ENCODE data around the gene VLDLR.

Gene VLDLR

GRCh38 chr9:2638871-2639673 lies 17.5 kb downstream of the VLDLR start:
- Histone ChIP-seq H3K9ac (ENCODE audit: low read length) (no peak overlapping the region), H3K4me1 (ENCODE audit: insufficient read depth, low read length) (no peaks in the 10 kb centered on the region), H3K27ac (ENCODE audit: low read depth, low read length) (no peak overlapping the region), H3K27me3 (ENCODE audit: control insufficient read depth in 1 of 2, insufficient read depth in 2 of 2, low read length in 2 of 2) (no peaks in the 10 kb centered on the region), H3K36me3 (ENCODE audit: insufficient read depth, low read length) (peaks cover 13% of the 10 kb centered on the region), H3K4me3 (ENCODE audit: low read depth in 1 of 2, low read length in 2 of 2) (no peak overlapping the region), H3K9me3 (ENCODE audit: low read length) (no peaks in the 10 kb centered on the region)

DNA sequence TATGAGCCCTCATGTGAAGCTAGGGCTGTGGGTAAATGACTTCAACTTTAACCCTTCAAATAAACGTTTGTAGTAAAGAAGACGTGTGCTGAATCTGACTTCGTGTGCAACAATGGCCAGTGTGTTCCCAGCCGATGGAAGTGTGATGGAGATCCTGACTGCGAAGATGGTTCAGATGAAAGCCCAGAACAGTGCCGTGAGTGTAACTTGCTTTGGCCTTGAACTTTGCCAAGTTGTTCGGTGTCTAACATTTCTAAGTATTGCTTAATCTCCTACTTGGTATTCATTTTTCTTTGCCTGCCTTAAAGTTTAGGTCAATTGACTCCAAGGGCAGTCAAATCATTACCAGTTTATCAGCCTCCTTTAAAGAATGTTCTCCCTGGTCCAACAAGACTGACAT lies 18.2 kb downstream of the VLDLR start:
- H3K4me3 ChIP-seq (ENCODE audit: low read depth in 1 of 2, low read length in 2 of 2): no peak overlapping the region
- no peak overlapping the region for H3K9ac ChIP-seq (ENCODE audit: low read length)
- no peaks in the 10 kb centered on the region for H3K9me3 ChIP-seq (ENCODE audit: low read length)
- no peaks in the 10 kb centered on the region for H3K4me1 ChIP-seq (ENCODE audit: insufficient read depth, low read length)
- H3K36me3 ChIP-seq (ENCODE audit: insufficient read depth, low read length): peaks cover 15% of the 10 kb centered on the region
- no peaks in the 10 kb centered on the region for H3K27me3 ChIP-seq (ENCODE audit: control insufficient read depth in 1 of 2, insufficient read depth in 2 of 2, low read length in 2 of 2)
- no peak overlapping the region for H3K27ac ChIP-seq (ENCODE audit: low read depth, low read length)

DNA sequence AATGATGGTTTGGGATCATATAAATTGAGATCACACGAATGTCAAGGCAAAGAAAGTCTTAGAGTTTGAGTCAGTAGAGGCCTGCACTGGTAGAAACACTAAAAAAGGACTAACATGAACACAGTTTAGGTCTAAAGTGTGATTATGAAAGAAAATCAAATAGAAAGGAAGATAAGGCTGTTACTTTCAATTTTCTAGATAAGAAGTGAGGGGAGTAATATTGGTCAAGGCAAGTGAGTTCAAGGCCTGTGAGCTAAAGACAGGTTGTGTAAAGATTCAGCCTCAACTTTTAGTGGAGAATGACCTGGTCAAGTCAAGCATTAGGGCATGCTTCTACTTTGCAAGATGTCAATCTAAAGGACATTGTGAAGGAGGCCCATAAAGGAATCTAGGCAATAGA lies 19.0 kb downstream of the VLDLR start:
- Histone ChIP-seq H3K9ac (ENCODE audit: low read length) (no peak overlapping the region), H3K36me3 (ENCODE audit: insufficient read depth, low read length) (peaks cover 23% of the 10 kb centered on the region), H3K27ac (ENCODE audit: low read depth, low read length) (no peak overlapping the region)

DNA sequence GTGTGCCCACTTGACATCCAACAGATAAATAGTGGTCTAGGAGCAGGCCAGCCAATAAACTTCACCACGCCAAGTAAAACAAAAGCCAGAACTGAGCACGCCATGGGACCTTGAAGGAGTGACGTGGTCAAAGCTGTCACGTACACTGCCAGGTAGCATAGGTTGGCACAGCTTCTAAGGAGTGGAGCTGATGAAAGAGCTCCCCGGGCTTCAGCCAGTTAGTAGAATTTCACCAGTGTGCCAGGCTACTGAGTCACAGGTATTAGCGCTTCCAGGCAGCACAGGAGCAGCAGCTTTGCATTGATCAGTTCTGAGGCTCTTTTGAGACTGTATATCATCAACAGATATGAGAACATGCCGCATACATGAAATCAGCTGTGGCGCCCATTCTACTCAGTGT lies 19.4 kb downstream of the VLDLR start:
- H3K36me3 ChIP-seq (ENCODE audit: insufficient read depth, low read length): peaks cover 23% of the 10 kb centered on the region
- H3K27ac ChIP-seq (ENCODE audit: low read depth, low read length): no peak overlapping the region
- H3K4me1 ChIP-seq (ENCODE audit: insufficient read depth, low read length): no peaks in the 10 kb centered on the region
- H3K9me3 ChIP-seq (ENCODE audit: low read length): no peaks in the 10 kb centered on the region
- H3K27me3 ChIP-seq (ENCODE audit: control insufficient read depth in 1 of 2, insufficient read depth in 2 of 2, low read length in 2 of 2): no peaks in the 10 kb centered on the region
- H3K4me3 ChIP-seq (ENCODE audit: low read depth in 1 of 2, low read length in 2 of 2): no peak overlapping the region
- H3K9ac ChIP-seq (ENCODE audit: low read length): no peak overlapping the region

More for the DNA sequence above, 19.0 kb downstream of the VLDLR start:
- Histone ChIP-seq H3K4me1 (ENCODE audit: insufficient read depth, low read length) (no peaks in the 10 kb centered on the region), H3K4me3 (ENCODE audit: low read depth in 1 of 2, low read length in 2 of 2) (no peak overlapping the region), H3K27me3 (ENCODE audit: control insufficient read depth in 1 of 2, insufficient read depth in 2 of 2, low read length in 2 of 2) (no peaks in the 10 kb centered on the region), H3K9me3 (ENCODE audit: low read length) (no peaks in the 10 kb centered on the region)

GRCh38 chr9:2642068-2642467 lies 20.5 kb downstream of the VLDLR start:
- Histone ChIP-seq H3K36me3 (ENCODE audit: insufficient read depth, low read length) (peaks cover 23% of the 10 kb centered on the region), H3K27ac (ENCODE audit: low read depth, low read length) (no peak overlapping the region), H3K9ac (ENCODE audit: low read length) (no peak overlapping the region), H3K27me3 (ENCODE audit: control insufficient read depth in 1 of 2, insufficient read depth in 2 of 2, low read length in 2 of 2) (no peaks in the 10 kb centered on the region), H3K4me1 (ENCODE audit: insufficient read depth, low read length) (no peaks in the 10 kb centered on the region), H3K4me3 (ENCODE audit: low read depth in 1 of 2, low read length in 2 of 2) (no peak overlapping the region), H3K9me3 (ENCODE audit: low read length) (no peaks in the 10 kb centered on the region)

DNA sequence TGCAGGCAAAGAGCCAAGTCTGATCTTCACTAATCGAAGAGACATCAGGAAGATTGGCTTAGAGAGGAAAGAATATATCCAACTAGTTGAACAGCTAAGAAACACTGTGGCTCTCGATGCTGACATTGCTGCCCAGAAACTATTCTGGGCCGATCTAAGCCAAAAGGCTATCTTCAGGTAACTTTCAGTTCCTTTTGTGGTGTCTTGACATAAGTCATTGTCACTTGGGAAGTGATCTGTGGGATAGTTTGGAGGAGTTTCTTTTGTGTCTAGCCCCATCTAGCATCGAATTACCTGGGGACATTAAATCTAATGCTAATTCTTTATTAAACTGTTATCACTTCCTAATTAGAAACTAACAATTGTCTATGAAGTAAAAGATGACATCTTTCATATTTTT lies 24.0 kb downstream of the VLDLR start:
- Histone ChIP-seq H3K36me3 (ENCODE audit: insufficient read depth, low read length) (peaks cover 35% of the 10 kb centered on the region), H3K27ac (ENCODE audit: low read depth, low read length) (no peak overlapping the region)

DNA sequence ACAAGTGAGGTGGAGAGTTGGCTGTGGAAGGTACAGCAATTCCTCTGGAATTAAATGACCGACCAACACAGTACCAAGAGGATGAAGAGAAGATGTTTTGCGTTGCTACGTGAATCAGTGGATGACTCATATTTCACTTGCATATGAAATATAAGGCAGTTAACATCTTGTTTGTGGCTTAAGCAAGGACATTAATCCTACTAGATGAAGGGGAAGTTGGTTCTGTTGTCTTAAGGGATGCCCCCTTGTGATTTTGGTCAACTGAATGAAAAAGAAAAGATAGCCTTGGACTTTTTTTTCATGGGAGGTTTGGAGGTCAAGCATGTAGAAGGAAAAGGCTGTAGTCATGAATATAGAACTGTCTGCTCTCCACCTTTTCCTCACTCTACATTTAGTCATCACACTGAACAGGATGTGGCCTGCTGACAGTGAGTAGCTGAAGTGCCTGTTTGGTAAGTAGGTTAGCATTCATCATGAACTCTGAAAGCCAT lies 33.9 kb downstream of the VLDLR start:
- Histone ChIP-seq H3K27ac (ENCODE audit: low read depth, low read length) (no peak overlapping the region), H3K36me3 (ENCODE audit: insufficient read depth, low read length) (peaks cover 16% of the 10 kb centered on the region), H3K4me3 (ENCODE audit: low read depth in 1 of 2, low read length in 2 of 2) (no peak overlapping the region), H3K9ac (ENCODE audit: low read length) (no peak overlapping the region), H3K9me3 (ENCODE audit: low read length) (no peaks in the 10 kb centered on the region), H3K4me1 (ENCODE audit: insufficient read depth, low read length) (no peaks in the 10 kb centered on the region), H3K27me3 (ENCODE audit: control insufficient read depth in 1 of 2, insufficient read depth in 2 of 2, low read length in 2 of 2) (no peaks in the 10 kb centered on the region)

More for the DNA sequence above, 24.0 kb downstream of the VLDLR start:
- no peak overlapping the region for H3K9ac ChIP-seq (ENCODE audit: low read length)
- no peaks in the 10 kb centered on the region for H3K4me1 ChIP-seq (ENCODE audit: insufficient read depth, low read length)
- no peaks in the 10 kb centered on the region for H3K27me3 ChIP-seq (ENCODE audit: control insufficient read depth in 1 of 2, insufficient read depth in 2 of 2, low read length in 2 of 2)
- no peaks in the 10 kb centered on the region for H3K9me3 ChIP-seq (ENCODE audit: low read length)
- H3K4me3 ChIP-seq (ENCODE audit: low read depth in 1 of 2, low read length in 2 of 2): no peak overlapping the region

GRCh38 chr9:2657427-2657826 lies 35.8 kb downstream of the VLDLR start:
- Histone ChIP-seq H3K9me3 (ENCODE audit: low read length) (no peaks in the 10 kb centered on the region), H3K4me1 (ENCODE audit: insufficient read depth, low read length) (no peaks in the 10 kb centered on the region), H3K36me3 (ENCODE audit: insufficient read depth, low read length) (peaks cover 14% of the 10 kb centered on the region), H3K4me3 (ENCODE audit: low read depth in 1 of 2, low read length in 2 of 2) (no peak overlapping the region), H3K27ac (ENCODE audit: low read depth, low read length) (no peak overlapping the region), H3K9ac (ENCODE audit: low read length) (no peak overlapping the region), H3K27me3 (ENCODE audit: control insufficient read depth in 1 of 2, insufficient read depth in 2 of 2, low read length in 2 of 2) (no peaks in the 10 kb centered on the region)

- no peaks in the 10 kb centered on the region for H3K27me3 ChIP-seq (ENCODE audit: control insufficient read depth in 1 of 2, insufficient read depth in 2 of 2, low read length in 2 of 2)
- no peak overlapping the region for H3K27ac ChIP-seq (ENCODE audit: low read depth, low read length)
- H3K9ac ChIP-seq (ENCODE audit: low read length): no peak overlapping the region
Measured at GRCh38 chr9:2662496-2662895, 40.9 kb downstream of the VLDLR start.

DNA sequence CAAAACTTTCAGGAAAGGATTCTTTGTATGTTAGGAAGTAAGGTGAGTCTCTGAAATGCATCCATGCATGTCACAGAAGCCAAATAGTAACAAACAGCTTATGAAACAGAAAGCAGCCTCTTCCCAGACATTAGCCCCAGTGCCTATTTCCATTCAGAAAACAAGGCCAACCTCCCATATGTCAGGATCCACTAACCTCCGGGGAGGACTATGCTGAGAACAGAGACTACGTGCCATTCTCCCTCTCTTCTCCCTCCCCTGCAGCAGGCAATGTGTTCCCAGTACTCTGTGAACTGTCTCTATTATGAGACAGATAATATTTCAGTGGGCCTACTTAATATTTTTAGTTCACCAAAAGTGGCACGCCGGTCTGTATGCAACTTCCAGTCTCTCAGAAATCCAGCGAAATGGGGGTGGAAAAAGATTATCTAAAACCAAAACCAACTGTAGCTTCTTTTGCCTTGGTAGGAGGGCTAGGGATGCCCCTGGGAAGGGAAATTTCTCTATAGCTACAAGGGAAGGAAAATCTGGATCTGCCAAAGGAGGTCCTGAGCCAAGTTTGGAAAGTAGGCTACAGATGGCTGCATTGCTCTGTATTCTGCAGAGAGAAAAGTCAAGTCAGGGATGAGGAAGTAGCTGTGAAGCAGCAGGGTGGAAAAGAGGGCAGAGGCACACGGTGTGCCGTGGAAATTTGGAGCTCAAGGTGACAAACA lies 42.0 kb downstream of the VLDLR start:
- Histone ChIP-seq H3K27ac (ENCODE audit: low read depth, low read length) (no peak overlapping the region), H3K9ac (ENCODE audit: low read length) (no peak overlapping the region), H3K36me3 (ENCODE audit: insufficient read depth, low read length) (no peaks in the 10 kb centered on the region), H3K4me1 (ENCODE audit: insufficient read depth, low read length) (peaks cover 7% of the 10 kb centered on the region), H3K9me3 (ENCODE audit: low read length) (no peaks in the 10 kb centered on the region), H3K27me3 (ENCODE audit: control insufficient read depth in 1 of 2, insufficient read depth in 2 of 2, low read length in 2 of 2) (no peaks in the 10 kb centered on the region), H3K4me3 (ENCODE audit: low read depth in 1 of 2, low read length in 2 of 2) (no peak overlapping the region)

More at GRCh38 chr9:2662496-2662895, 40.9 kb downstream of the VLDLR start:
- Histone ChIP-seq H3K36me3 (ENCODE audit: insufficient read depth, low read length) (no peaks in the 10 kb centered on the region), H3K9me3 (ENCODE audit: low read length) (no peaks in the 10 kb centered on the region), H3K4me1 (ENCODE audit: insufficient read depth, low read length) (peaks cover 7% of the 10 kb centered on the region), H3K4me3 (ENCODE audit: low read depth in 1 of 2, low read length in 2 of 2) (no peak overlapping the region)

DNA sequence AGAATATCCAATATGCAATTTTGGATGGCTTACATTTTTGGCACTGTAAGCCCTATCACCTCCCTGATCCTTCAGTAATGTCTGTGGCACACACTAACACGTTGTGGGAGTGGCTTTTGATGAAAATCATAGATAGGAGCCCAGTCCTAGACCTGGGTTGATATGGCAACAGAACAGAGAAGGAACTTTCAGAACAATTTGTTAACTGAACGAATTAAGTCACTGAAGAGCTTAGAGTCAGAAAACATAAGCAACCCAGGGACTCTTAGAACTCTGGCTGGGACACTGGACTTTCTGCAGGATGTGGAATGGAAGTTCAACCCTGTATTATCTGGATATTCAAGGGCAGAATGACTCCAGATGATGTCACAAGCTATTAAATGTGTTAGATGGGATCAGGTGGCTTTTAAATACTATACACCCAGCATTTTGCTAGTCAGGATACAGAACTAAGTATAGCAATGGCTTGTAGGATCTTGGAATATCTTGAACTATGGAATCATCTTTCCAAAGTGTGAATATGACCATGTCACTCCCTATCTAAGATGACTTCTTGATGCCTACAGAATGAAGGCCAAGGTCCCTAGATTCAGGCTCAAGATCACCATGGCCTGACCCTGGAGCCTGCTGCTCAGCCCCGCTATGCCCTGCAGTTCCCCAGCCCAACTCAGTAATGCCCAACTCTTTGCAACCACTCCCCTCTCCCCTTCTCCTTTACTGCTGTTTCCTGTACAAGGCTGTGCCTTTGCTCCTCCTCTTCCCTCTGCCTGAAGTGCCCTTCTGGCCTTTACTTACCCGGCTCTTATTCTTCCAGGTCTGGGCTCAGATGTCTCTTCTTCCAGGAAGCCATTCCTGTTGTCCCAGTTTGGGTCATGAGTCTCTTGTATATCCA lies 42.8 kb downstream of the VLDLR start:
- Histone ChIP-seq H3K9ac (ENCODE audit: low read length) (no peak overlapping the region), H3K4me3 (ENCODE audit: low read depth in 1 of 2, low read length in 2 of 2) (no peak overlapping the region), H3K36me3 (ENCODE audit: insufficient read depth, low read length) (no peaks in the 10 kb centered on the region), H3K27ac (ENCODE audit: low read depth, low read length) (no peak overlapping the region), H3K27me3 (ENCODE audit: control insufficient read depth in 1 of 2, insufficient read depth in 2 of 2, low read length in 2 of 2) (no peaks in the 10 kb centered on the region), H3K9me3 (ENCODE audit: low read length) (no peaks in the 10 kb centered on the region), H3K4me1 (ENCODE audit: insufficient read depth, low read length) (peaks cover 7% of the 10 kb centered on the region)

Data from muscle layer of colon (tissue), 2 donors.